ENCODE measurements around the gene TMEM54.

The TMEM54 gene

DNA sequence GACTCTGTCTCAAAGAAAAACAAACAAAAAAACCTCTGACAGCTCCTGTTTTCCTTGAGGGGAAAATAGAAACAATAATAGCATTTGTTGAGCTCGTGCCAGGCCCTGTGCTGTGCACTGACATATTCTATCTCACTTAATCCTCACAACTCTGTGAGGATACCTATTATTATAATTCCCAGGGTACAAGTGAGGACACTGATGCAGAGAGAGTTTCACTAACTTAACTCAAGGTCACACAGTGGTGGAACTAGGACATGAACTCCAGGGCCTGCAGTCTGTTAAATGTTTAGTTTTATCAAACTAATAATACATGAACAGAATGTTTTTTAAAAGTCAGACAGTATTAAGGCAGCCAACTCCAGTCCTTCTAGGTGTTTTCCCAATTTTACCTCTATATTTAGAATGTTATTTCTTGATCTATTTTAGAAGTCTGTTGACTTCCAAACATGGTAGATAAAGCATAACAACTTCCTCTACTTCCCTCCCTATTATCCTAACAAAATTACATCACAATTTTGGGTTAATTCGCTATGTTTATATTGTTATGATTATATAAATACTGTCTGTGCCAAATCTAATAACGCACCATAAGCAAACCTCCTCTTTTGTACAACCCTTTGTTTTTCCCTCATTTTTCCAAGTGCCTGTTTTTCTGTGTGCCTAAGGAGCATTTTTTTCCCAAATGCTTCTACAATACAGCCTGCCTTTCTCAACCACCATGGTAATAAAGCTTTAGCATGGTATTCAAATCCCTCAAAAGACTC, 35.4 kb downstream of the TMEM54 start:
- DNase-seq (ENCODE audit: low read depth in 1 of 2, low spot score in 1 of 2), result no peak

DNA sequence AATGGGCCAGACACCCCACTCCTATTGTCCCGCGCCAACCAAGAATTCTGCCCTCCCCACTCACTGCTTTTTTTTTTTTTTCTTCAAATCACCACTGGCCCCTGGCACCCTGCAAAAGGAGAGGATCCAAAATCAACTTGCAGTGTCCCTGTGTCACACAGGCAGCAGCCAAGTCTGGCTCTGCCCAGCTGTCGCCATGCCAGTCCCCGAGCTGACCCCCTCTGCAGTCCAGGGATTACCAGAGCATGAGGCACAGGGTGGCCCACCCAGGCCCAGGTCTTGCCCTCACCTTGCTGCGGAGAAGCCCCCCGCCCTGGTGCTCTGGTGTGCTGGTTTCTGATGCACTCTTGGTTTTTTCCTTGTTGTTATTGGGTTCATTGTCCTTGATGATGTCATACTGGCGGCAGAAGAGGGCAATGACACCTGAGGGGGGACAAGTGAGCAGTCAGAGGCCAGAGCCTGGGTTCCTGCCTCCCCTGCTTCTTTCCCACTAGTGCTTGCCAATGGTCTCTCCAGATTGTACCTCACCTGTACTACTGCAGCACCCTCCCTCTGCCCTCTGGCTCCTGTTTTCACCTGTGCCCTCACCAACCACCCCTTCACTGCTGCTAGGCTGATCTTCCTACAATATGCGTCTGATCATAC, 36.7 kb downstream of the TMEM54 start:
- DNase-seq (ENCODE audit: low read depth in 1 of 2, low spot score in 1 of 2), result no peak

DNA sequence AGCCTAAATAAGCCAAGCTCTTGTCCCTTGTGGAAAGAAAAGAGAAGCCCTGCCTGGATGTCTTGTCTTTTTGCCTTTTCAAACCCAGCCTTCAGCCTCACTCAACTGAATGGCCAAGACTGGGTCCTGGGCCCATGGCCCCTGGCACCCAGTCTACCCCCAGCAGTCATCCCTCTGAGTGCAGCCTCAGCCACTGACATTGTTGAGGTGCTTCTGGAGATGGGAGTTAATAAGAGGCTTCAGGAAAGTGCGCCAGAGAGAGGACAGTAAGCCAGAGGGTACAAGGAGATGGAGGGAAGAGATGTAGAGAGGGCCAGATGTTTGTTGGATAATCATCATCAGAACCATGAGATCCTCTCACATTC, 37.3 kb downstream of the TMEM54 start:
- DNase-seq (ENCODE audit: low read depth in 1 of 2, low spot score in 1 of 2), result no peak

DNA sequence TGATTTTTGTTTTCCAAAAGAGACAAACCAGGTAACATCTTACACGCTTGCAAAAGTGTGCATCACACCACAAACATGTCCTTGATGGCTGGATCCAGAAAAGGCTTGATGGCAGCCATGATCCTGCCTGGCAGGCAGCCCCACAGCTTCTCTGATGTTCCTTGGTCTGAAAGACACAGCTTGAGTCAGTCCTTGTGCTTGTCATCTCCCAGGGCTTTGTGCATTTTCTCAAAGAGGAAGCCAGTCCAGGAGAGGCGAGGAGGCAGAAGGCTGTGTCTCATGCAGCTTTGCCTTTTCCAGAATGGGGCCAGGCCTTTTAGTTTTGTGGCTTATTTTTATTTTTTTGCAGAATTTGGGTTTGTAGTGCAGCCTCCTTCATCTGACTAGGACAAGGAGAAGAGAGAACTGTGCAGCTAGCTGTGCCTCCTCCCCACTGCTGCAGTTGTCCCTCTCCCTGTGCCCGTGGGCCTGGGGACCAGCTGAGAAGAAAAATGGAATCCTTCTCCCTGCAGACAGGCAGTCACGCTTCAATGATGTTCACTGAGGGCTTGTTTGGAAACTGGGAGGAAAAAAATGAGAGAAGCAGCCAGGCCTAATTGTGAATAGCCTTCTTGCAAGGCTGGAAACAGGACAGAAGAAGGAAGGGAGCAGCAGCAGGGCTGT, 37.8 kb downstream of the TMEM54 start:
- no peak for DNase-seq (ENCODE audit: low read depth in 1 of 2, low spot score in 1 of 2)

DNA sequence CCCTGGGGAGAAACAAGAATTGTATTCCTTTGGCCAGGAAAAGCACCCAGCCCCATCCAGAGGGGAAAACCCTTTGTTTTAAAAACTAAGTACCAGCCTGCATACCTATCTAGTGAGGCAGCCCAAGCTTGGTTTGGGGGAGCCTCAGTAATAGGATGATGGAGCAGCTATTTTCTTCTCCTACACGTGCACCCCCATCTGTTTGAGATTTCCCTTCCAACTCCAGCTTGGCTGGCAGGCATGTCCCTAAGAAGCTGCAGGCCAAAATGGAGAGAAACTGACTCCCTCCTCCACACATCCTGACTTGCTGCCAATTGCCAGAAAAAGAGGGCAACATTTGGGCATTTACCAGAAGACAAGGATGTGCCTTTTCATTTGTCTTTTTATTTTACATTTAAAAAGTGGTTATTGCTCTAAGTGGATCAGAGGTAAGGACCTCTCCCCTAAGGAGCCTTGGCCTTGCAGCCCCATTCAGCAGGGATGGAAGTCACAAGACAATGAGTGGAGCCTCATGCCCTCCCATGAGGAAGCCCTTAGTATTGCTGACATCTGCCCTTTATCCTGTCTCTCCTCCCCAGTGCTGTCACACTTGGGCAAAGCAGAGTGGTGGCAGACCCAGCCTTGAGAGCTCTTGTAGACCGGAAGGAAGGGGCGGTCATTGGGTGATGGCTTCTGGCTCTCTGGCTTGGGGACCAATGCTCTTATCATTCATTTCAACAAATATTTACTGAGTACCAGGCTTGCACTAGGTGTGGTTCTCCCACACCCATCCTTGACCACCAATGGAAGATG, 39.1 kb downstream of the TMEM54 start:
- no peak for DNase-seq (ENCODE audit: low read depth in 1 of 2, low spot score in 1 of 2)

DNA sequence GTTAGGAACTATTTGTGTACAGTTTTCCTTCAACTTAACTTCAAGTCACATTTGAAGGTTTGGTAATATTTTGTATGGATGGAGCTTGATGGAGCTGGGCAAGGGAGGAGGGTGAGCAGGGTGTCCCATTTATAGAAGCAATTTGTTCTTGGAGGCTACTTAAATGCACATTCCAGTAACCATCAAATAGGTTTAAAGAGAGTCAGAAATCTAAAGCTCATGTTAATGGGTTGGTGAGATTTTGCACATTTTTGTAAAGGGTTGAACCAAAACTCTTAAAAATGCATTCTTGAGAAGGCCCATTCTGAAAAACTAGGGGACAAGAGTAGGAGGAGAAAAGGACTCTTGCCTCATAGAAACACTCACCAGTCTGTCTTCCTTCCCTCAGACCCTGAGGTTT, 40.6 kb downstream of the TMEM54 start:
- no peak for DNase-seq (ENCODE audit: low read depth in 1 of 2, low spot score in 1 of 2)

DNA sequence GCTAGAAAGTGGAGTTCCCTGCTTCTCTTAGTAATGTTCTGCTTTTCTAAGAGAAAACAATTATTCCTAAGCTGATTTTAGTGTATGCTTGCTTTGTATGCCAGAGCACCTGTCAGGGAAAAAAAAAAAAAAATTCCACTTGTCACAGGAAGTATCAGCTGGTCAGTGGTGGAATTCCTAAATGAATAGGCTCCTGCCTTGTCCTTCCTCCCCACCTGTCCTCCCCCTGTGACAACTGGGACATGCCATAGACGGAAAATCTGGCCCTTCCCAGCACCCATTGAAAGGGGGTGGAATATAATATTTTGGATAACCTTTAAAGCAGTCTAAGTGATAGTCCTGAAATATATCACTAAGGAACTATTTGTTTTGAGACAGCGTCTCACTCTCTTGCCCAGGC, 41.3 kb downstream of the TMEM54 start:
- DNase-seq (ENCODE audit: low read depth in 1 of 2, low spot score in 1 of 2), result no peak

DNA sequence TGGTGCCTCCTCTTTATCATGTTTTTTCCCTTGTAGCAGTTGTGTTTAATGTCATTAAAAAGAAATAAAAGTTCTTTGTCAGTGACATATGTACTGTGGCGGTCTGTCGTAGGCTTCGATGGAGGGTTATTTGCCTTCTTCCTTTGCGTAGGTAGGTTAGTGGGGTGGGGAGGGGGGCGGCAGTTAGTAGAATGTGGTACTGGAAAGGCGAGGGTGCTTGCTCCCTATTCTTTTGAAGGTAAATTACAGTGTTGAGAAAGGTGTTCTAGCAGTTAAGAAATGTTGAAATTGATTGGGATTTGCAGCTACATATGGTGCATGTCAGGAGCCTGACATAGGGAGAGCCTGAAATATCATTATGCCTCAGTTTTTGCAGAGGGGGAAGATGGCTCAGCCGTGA, 42.4 kb downstream of the TMEM54 start:
- DNase-seq (ENCODE audit: low read depth in 1 of 2, low spot score in 1 of 2), result no peak

DNA sequence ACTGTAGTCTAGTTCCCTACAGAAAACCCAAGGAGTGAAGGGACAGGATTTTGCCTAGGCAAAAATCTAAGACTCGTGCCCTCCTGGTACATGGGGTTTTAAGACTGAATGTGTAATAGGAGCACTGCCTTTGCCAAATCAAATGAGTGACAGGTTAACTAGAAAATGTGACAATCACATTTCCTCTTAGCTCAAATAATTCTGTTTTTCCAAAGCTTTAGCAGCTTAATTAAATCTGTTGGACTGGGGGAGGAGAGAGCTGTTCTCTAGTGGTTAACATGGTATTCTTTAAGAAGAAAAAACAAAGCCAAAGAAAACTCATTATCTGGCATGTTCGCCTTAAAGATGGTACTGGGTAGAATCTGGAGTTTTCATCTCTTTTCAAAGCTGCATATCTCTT, 43.1 kb downstream of the TMEM54 start:
- no peak for DNase-seq (ENCODE audit: low read depth in 1 of 2, low spot score in 1 of 2)

DNA sequence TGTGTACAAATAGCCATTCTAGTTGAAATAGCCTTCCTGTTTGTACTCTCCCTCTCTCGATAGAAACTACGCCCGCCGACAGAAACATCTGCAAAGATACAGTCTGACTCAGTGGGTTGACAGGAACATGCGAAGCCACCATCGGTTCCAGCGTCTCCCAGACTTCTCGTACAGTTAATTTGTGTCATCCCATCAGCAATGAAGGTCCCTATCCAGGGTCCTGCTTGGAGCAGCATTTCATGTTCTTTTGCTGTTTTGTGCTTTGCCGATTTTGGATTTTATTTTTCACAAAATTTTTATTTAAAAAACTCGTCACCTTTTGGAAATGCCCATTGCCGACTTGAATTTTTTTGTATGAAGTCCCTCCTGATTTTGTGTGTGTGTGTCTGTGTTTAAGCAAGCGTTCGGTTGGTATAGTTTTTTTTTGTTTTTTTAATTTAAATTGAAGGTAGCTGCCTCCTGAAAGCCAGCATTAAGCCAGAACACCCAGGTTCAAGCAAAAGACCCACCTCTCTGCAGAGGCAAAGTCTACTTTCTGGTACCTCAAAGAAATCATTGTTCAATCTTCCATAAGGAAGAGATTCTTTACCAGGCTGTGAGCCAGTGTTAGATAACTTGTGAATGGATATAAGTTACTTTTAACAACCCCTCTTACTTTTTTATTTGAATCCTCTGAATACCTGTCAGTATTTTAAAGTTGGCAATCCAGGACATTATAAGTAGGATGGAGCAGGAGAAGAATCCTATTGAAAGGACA, 45.1 kb downstream of the TMEM54 start:
- no peak for DNase-seq (ENCODE audit: low read depth in 1 of 2, low spot score in 1 of 2)

DNA sequence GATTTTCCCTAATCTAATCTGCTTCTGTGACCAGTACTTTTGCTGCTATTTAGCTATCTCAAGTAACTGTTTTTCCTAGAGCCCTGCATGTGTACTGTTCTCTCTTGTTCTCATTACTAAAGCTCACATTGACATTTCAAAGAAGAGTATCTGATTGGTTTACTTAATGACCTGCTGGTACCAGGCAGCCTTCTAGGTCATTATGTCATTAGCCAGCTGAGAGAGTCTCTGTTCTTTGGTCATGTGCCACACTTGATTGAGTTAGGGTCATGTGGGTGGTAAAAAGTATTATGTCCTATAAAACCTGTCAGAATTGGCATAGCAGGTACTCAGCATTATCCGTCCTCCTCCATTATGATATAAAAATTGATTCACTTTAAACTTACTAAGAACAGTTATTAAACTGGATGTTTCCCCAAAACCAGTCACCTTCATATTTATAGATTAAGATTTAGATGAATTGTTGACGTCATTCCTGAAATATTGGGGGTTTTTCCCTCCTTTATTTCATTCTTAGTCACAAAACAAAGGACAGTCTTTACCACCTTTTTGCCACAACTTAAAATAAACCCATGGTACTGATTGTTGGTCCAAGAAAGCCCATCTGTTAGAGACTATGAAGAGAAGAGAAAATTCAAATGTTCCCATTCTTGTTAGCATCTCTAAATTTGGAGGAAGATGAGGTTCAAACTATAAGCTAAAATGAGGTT, 52.7 kb downstream of the TMEM54 start:
- no peak for DNase-seq (ENCODE audit: low read depth in 1 of 2, low spot score in 1 of 2)
